Neural progenitor cell (in vitro differentiated cells): Measurements from ENCODE around the gene KIAA1217.

Experiments
- CTCF ChIP-seq: fragments of 200-600 bp; sonication (generic); IDR thresholded peaks from 2 replicates; pipeline ENCODE4 v1.5.1; 2017; ENCODE audit warnings: antibody characterized with exemption, mild to moderate bottlenecking
- EZH2 ChIP-seq: fragments of 200-600 bp; sonication (generic); IDR thresholded peaks from 2 replicates; pipeline ENCODE4 v1.6.1; 2017; ENCODE audit warnings: antibody characterized with exemption, mild to moderate bottlenecking, moderate library complexity
- EZH2phosphoT487 ChIP-seq: fragments of 200-600 bp; sonication (generic); IDR thresholded peaks from 2 replicates; pipeline ENCODE4 v1.6.1; 2017; ENCODE audit warnings: antibody characterized with exemption

GRCh38 chr10:24176658-24177057 lies 32.3 kb upstream of the KIAA1217 start:
- TF ChIP-seq CTCF: no peak
- TF ChIP-seq EZH2: no peak
- TF ChIP-seq EZH2phosphoT487: no peak
